Neural cell (in vitro differentiated cells): ENCODE data around the gene ELMO1. TPM values are rescaled to one million over a fixed set of nuclear protein-coding genes. Genes with fewer than 3 reads are reported as not detected.

ENCODE experiments used
- H2AFZ ChIP-seq: fragments of 200-600, 300-800 bp; sonication (generic), shearing (Covaris generic); 2 replicates; pipeline ENCODE4 v1.6.0; 2014; ENCODE audit warnings: low read depth, mild to moderate bottlenecking, antibody characterized with exemption, low read length, moderate library complexity
- H3F3A ChIP-seq: fragments of 200-600 bp; shearing (Covaris generic); 2 replicates; pipeline ENCODE4 v1.6.1; 2016; ENCODE audit warnings: mild to moderate bottlenecking, moderate library complexity, mixed read lengths, antibody characterized with exemption, low read length; ENCODE audit not compliant: insufficient read depth, poor library complexity, severe bottlenecking
- H3K27ac ChIP-seq: fragments of 200-600, 300-800 bp; sonication (generic), shearing (Covaris generic); 2 replicates; pipeline ENCODE4 v1.5.1; 2014; ENCODE audit warnings: mild to moderate bottlenecking, low read length, moderate library complexity
- H3K27me3 ChIP-seq: fragments of 300-800, 200-600 bp; sonication (generic), shearing (Covaris generic); 2 replicates; pipeline ENCODE4 v1.6.0; 2014; ENCODE audit warnings: mild to moderate bottlenecking, low read depth, low read length, moderate library complexity; ENCODE audit not compliant: insufficient read depth
- H3K36me3 ChIP-seq: fragments of 300-800, 200-600 bp; sonication (generic), shearing (Covaris generic); 2 replicates; pipeline ENCODE4 v1.5.1; 2014; ENCODE audit warnings: mild to moderate bottlenecking, antibody characterized with exemption, low read length, moderate library complexity; ENCODE audit not compliant: insufficient read depth
- H3K4me2 ChIP-seq: fragments of 300-800, 200-600 bp; sonication (generic), shearing (Covaris generic); 2 replicates; pipeline ENCODE4 v1.6.0; 2014; ENCODE audit warnings: mild to moderate bottlenecking, low read length
- H3K4me3 ChIP-seq: fragments of 300-800, 200-600 bp; sonication (generic), shearing (Covaris generic); 2 replicates; pipeline ENCODE4 v1.5.1; 2014; ENCODE audit warnings: mild to moderate bottlenecking, low read length, moderate library complexity
- H3K79me2 ChIP-seq: fragments of 200-600 bp; shearing (Covaris generic); replicated peaks from 2 replicates; pipeline ENCODE4 v1.6.0; 2014; ENCODE audit warnings: mild to moderate bottlenecking, low read length, moderate library complexity; ENCODE audit not compliant: insufficient read depth
- H3K9ac ChIP-seq: fragments of 300-800, 200-600 bp; sonication (generic), shearing (Covaris generic); 2 replicates; pipeline ENCODE4 v1.6.1; 2016; ENCODE audit warnings: mild to moderate bottlenecking, low read length, mixed read lengths
- H3K9me2 ChIP-seq: fragments of 200-600 bp; shearing (Covaris generic); 2 replicates; pipeline ENCODE4 v1.6.1; 2016; ENCODE audit warnings: mild to moderate bottlenecking, low read length, mixed read lengths; ENCODE audit not compliant: insufficient read depth
- H3K9me3 ChIP-seq: fragments of 200-600, 300-800 bp; sonication (generic), shearing (Covaris generic); 2 replicates; pipeline ENCODE4 v1.6.1; 2016; ENCODE audit warnings: mild to moderate bottlenecking, mixed run types, low read length, moderate library complexity, mixed read lengths
- H4K20me1 ChIP-seq: fragments of 200-600 bp; shearing (Covaris generic); 2 replicates; pipeline ENCODE4 v1.6.1; 2016; ENCODE audit warnings: mild to moderate bottlenecking, mixed run types; ENCODE audit not compliant: insufficient read depth
- EP300 ChIP-seq: fragments of 450-650 bp; conservative IDR thresholded peaks from 2 replicates; pipeline ENCODE4 v1.6.1; 2014; ENCODE audit warnings: antibody characterized with exemption, mild to moderate bottlenecking, moderate library complexity; ENCODE audit not compliant: poor library complexity, severe bottlenecking
- EZH2 ChIP-seq: fragments of 200-600, 300-800 bp; shearing (Covaris generic), sonication (generic); IDR thresholded peaks from 2 replicates; pipeline ENCODE4 v1.6.1; 2014; ENCODE audit warnings: antibody characterized with exemption, low read length, borderline replicate concordance, mild to moderate bottlenecking; ENCODE audit not compliant: insufficient read depth, poor library complexity, severe bottlenecking
- MXI1 ChIP-seq: fragments of 450-650 bp; conservative IDR thresholded peaks from 2 replicates; pipeline ENCODE4 v1.6.1; 2014; ENCODE audit warnings: antibody characterized with exemption, mild to moderate bottlenecking; ENCODE audit not compliant: poor library complexity, severe bottlenecking
- POLR2AphosphoS5 ChIP-seq: IDR thresholded peaks from 2 replicates; pipeline ENCODE4 v1.6.1; 2012
- RAD21 ChIP-seq: fragments of 450-650 bp; conservative IDR thresholded peaks from 2 replicates; pipeline ENCODE4 v1.6.1; 2014; ENCODE audit warnings: antibody characterized with exemption, mild to moderate bottlenecking, moderate library complexity
- REST ChIP-seq: IDR thresholded peaks from 2 replicates; pipeline ENCODE4 v1.6.1; 2012; ENCODE audit warnings: borderline replicate concordance
- SMC3 ChIP-seq: fragments of 450-650 bp; conservative IDR thresholded peaks from 2 replicates; pipeline ENCODE4 v1.6.1; 2014; ENCODE audit warnings: antibody characterized with exemption, mild to moderate bottlenecking, moderate library complexity; ENCODE audit not compliant: poor library complexity
- TAF1 ChIP-seq: IDR thresholded peaks from 2 replicates; pipeline ENCODE4 v1.6.1; 2012; ENCODE audit warnings: low read depth
- polyA plus RNA-seq: library from polyadenylated mRNA; depleted of rRNA; stranded (reverse); fragments of >200 nt; gene quantifications from 2 replicates; pipeline ENCODE4 v1.2.3, GENCODE V29; 2014
- TF ChIP-seq, protein P1 (sequence below): fragments of 450-650 bp; IDR thresholded peaks from 2 replicates; pipeline ENCODE4 v1.5.1; 2014; ENCODE audit warnings: antibody characterized with exemption, mild to moderate bottlenecking, moderate library complexity; ENCODE audit not compliant: poor library complexity, severe bottlenecking

ELMO1 gene
- polyA plus RNA-seq, 1 donor from 2014 or later: 12.2 TPM

GRCh38 chr7:37482953-37483352, 34.3 kb upstream of the ELMO1 start:
- Histone ChIP-seq H3K4me2 (no peak overlapping the region), H3K27ac (no peak overlapping the region)

GRCh38 chr7:37482505-37482904, 33.8 kb upstream of the ELMO1 start:
- Histone ChIP-seq H3F3A (no peaks in the 10 kb centered on the region), H3K9me2 (no peaks in the 10 kb centered on the region), H3K27me3 (no peaks in the 10 kb centered on the region), H3K9me3 (no peaks in the 10 kb centered on the region), H3K27ac (no peak overlapping the region), H3K36me3 (no peaks in the 10 kb centered on the region), H3K4me2 (no peak overlapping the region), H2AFZ (no peak overlapping the region), H3K79me2 (no peaks in the 10 kb centered on the region), H4K20me1 (no peaks in the 10 kb centered on the region), H3K9ac (no peak overlapping the region), H3K4me3 (no peak overlapping the region)
- TF ChIP-seq RAD21: no peak
- no peak for TF ChIP-seq REST

More at GRCh38 chr7:37482953-37483352, 34.3 kb upstream of the ELMO1 start:
- H3K4me3 ChIP-seq: no peak overlapping the region
- no peak overlapping the region for H3K9ac ChIP-seq
- no peaks in the 10 kb centered on the region for H3K27me3 ChIP-seq
- H3K79me2 ChIP-seq: no peaks in the 10 kb centered on the region
- H3K36me3 ChIP-seq: no peaks in the 10 kb centered on the region
- no peaks in the 10 kb centered on the region for H3K9me2 ChIP-seq
- no peaks in the 10 kb centered on the region for H3K9me3 ChIP-seq
- no peak overlapping the region for H2AFZ ChIP-seq
- no peaks in the 10 kb centered on the region for H4K20me1 ChIP-seq
- TF ChIP-seq SMC3: no peak
- H3F3A ChIP-seq: no peaks in the 10 kb centered on the region

- Histone ChIP-seq H3K36me3 (no peaks in the 10 kb centered on the region), H3K9ac (no peak overlapping the region), H3K4me3 (no peak overlapping the region), H3K79me2 (no peaks in the 10 kb centered on the region), H3K9me2 (no peaks in the 10 kb centered on the region), H4K20me1 (no peaks in the 10 kb centered on the region), H2AFZ (no peak overlapping the region), H3K27me3 (no peaks in the 10 kb centered on the region), H3K9me3 (no peaks in the 10 kb centered on the region), H3F3A (no peaks in the 10 kb centered on the region), H3K27ac (no peak overlapping the region), H3K4me2 (no peak overlapping the region)
- TF ChIP-seq, protein P1, sequence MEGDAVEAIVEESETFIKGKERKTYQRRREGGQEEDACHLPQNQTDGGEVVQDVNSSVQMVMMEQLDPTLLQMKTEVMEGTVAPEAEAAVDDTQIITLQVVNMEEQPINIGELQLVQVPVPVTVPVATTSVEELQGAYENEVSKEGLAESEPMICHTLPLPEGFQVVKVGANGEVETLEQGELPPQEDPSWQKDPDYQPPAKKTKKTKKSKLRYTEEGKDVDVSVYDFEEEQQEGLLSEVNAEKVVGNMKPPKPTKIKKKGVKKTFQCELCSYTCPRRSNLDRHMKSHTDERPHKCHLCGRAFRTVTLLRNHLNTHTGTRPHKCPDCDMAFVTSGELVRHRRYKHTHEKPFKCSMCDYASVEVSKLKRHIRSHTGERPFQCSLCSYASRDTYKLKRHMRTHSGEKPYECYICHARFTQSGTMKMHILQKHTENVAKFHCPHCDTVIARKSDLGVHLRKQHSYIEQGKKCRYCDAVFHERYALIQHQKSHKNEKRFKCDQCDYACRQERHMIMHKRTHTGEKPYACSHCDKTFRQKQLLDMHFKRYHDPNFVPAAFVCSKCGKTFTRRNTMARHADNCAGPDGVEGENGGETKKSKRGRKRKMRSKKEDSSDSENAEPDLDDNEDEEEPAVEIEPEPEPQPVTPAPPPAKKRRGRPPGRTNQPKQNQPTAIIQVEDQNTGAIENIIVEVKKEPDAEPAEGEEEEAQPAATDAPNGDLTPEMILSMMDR: no peak
- TF ChIP-seq RAD21 (no peak), EP300 (no peak), MXI1 (no peak), TAF1 (no peak), SMC3 (no peak), POLR2AphosphoS5 (no peak), REST (no peak), EZH2 (no peak)
Observed at GRCh38 chr7:37481722-37482288, 33.1 kb upstream of the ELMO1 start.
